Stimulated activated naive B cell treated with anti-CD40 and anti-IgM and Interleukin-4, amounts not matched to agents 10 μg/mL and 1 μg/mL and 100 μg/mL, for 72 hours (primary cell): Measurements from ENCODE around the gene LHFPL3.

Experiments used
- ATAC-seq, 2 donors: fragments of 150-1000 bp; cut with Tn5 transposase; replicated peaks; 2 replicates each; pipeline ENCODE4 v1.10.0; 2021; ENCODE audit warnings: moderate library complexity in 1 of 2
- DNase-seq: peaks from one replicate; pipeline ENCODE4 v3.0.0; 2021
- H3K27ac Mint-ChIP-seq: one replicate; pipeline ENCODE4 v1.8.0; 2022; ENCODE audit warnings: mild to moderate bottlenecking, mixed read lengths
- H3K27me3 Mint-ChIP-seq, 2 donors: one replicate each; pipeline ENCODE4 v1.8.0; 2022; ENCODE audit warnings: mixed read lengths in 2 of 2
- H3K36me3 Mint-ChIP-seq, 2 donors: one replicate each; pipeline ENCODE4 v1.8.0; 2022; ENCODE audit warnings: mixed read lengths in 2 of 2, mild to moderate bottlenecking in 1 of 2
- H3K4me1 Mint-ChIP-seq, 2 donors: one replicate each; pipeline ENCODE4 v1.8.0; 2022; ENCODE audit warnings: mixed read lengths in 2 of 2, mild to moderate bottlenecking in 1 of 2
- H3K4me3 Mint-ChIP-seq, 2 donors: one replicate each; pipeline ENCODE4 v1.8.0; 2022; ENCODE audit warnings: mild to moderate bottlenecking in 2 of 2, mixed read lengths in 2 of 2, moderate library complexity in 1 of 2
- H3K9me3 Mint-ChIP-seq, 2 donors: one replicate each; pipeline ENCODE4 v1.8.0; 2022; ENCODE audit warnings: mixed read lengths in 2 of 2, mild to moderate bottlenecking in 1 of 2

Gene LHFPL3

DNA sequence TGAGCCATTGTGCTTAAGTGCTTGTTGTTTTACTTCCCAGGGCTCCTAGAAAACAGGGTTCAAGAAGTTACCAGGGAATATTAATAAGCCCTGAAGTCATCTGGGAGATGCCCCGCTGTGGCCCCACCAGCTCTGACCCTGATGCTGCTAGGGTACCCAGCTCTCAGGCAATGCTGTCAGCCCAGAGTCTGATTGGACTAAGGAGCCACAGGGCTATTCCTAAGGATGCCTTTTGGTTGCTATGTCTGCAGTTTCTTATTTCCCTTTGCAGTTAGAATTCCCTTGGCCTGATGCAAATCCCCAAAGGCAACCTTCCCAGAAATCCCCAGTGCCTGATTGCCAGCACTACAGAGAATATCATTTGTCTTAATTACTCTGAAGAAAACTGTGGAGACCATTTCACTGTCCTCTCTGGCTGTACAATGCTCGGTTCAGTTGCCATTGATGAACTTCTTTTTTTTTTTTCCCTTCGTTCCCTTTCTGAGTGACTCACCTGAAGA is 448.9 kb downstream of the LHFPL3 start:
- Mint-ChIP-seq H3K4me3 (no peak overlapping the region), H3K9me3 (no peaks in the 10 kb centered on the region), H3K27ac (no peak overlapping the region), H3K36me3 (no peaks in the 10 kb centered on the region), H3K27me3 (peaks cover 3 to 6% of the 10 kb centered on the region in 2 donors), H3K4me1 (no peaks in the 10 kb centered on the region)
- ATAC-seq (no peak), DNase-seq (no peak)

DNA sequence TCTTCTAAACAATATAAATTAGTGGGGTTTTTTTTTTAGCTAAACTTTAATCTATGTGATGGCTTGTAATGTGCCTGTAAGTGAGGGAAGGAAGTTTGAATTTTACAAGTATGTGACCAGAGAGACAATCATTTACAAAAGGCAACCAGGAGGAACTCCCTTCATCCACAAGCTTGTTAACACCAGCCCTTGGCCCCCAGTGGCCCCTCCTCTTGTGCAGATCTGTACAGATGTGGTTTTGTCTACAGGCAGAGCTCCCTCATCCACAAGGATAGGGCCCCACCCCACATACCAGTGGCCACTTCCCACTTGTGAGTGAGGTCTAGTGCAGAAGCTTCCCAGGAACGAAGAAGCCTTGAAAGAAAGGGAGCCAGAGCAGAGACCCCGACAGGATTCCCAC is 451.5 kb downstream of the LHFPL3 start:
- Mint-ChIP-seq H3K27ac (no peak overlapping the region), H3K36me3 (no peaks in the 10 kb centered on the region)

DNA sequence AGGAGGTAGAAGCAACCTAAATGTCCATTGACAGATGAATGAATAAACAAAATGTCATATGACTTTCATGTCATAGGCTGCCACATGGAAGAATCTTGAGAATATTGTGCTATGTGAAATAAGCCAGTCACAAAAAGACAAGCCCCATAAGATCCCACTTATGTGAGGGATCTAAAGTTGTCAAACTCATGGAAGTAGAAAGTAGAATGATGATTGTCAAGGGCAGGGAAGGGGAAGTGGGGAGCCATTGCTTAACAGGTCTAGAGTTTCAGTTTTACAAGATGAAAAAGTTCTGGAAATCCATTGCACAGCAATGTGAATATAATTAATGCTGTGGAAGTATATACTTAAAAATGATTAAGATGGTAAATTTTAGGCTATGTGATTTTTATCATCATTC is 456.3 kb downstream of the LHFPL3 start:
- H3K27ac Mint-ChIP-seq, result no peak overlapping the region
- no peak overlapping the region for H3K4me3 Mint-ChIP-seq
- DNase-seq (no peak), ATAC-seq (no peak)
- H3K9me3 Mint-ChIP-seq, result no peaks in the 10 kb centered on the region
- H3K36me3 Mint-ChIP-seq, result no peaks in the 10 kb centered on the region
- peaks cover 8 to 12% of the 10 kb centered on the region in 2 donors for H3K27me3 Mint-ChIP-seq
- no peaks in the 10 kb centered on the region for H3K4me1 Mint-ChIP-seq

More for the DNA sequence above, 451.5 kb downstream of the LHFPL3 start:
- ATAC-seq (no peak), DNase-seq (no peak)
- no peak overlapping the region for H3K4me3 Mint-ChIP-seq
- H3K27me3 Mint-ChIP-seq, result peaks cover under 1 to 4% of the 10 kb centered on the region in 2 donors
- no peaks in the 10 kb centered on the region for H3K4me1 Mint-ChIP-seq
- H3K9me3 Mint-ChIP-seq, result no peaks in the 10 kb centered on the region

DNA sequence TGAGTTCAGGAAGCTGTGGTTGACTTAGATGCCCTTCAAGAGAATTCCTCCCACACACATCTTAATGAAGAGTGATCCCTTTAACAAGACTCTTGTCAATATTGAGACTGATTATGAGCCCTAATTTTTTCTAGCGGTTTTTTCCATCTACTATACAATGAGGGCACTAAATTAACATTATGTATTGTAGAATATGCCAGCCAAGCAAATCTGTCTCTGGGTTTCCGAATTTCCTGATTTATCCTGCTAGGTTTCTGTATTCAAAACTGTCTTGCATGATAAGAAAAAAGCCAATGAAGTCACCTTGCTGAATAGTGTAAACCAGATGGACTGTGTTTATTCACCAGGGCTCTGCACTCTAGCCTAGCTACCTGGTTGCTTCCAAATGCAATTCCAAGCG is 461.4 kb downstream of the LHFPL3 start:
- no peak overlapping the region for H3K4me3 Mint-ChIP-seq
- no peaks in the 10 kb centered on the region for H3K9me3 Mint-ChIP-seq
- H3K27ac Mint-ChIP-seq, result no peak overlapping the region
- ATAC-seq (no peak), DNase-seq (no peak)
- no peaks in the 10 kb centered on the region for H3K4me1 Mint-ChIP-seq
- peaks cover 23 to 36% of the 10 kb centered on the region in 2 donors for H3K27me3 Mint-ChIP-seq
- no peaks in the 10 kb centered on the region for H3K36me3 Mint-ChIP-seq

DNA sequence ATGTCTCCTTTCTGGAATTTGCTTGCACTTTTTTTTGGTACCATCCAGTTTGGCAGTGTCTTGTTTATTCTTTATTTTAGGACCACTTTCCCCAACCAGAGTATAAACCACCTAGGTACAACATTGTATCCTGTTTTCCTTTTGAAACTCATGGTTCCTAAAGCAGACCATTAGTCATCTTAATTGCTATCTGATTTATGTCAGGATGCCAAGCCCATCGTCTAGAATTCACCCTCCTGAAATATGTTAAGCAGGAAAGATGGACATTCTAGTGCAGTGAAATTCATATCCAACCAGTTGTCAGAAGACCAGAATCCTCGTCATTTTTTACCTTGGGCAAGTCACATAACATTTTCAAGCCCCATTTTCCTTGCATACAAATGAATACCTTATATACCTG is 462.0 kb downstream of the LHFPL3 start:
- no peak for DNase-seq
- ATAC-seq, result no peak
- Mint-ChIP-seq H3K4me1 (no peaks in the 10 kb centered on the region), H3K27ac (no peak overlapping the region), H3K36me3 (no peaks in the 10 kb centered on the region), H3K4me3 (no peak overlapping the region), H3K9me3 (no peaks in the 10 kb centered on the region), H3K27me3 (peaks cover 28 to 35% of the 10 kb centered on the region in 2 donors)

DNA sequence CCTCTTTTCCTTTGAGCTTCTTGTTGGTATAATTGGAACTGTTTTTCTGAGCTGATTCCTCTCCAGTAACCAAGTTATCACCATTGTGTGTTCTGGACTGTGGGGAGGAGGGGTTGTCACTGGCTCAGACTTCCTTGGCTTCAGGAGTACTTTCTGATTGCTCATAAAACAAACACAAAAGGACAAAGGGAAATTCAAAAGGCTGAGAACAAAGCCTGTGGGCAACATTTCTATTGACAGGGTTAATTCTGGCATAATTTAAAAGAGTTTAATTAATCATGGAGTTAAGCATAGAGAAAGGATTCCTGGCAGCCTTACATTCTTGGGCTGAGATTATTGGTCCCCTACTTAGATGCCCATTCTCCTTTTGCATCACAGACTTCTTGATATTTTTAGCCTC is 462.7 kb downstream of the LHFPL3 start:
- H3K4me3 Mint-ChIP-seq, result no peak overlapping the region
- ATAC-seq (no peak), DNase-seq (no peak)
- H3K27ac Mint-ChIP-seq, result no peak overlapping the region
- peaks cover 24 to 35% of the 10 kb centered on the region in 2 donors for H3K27me3 Mint-ChIP-seq
- H3K9me3 Mint-ChIP-seq, result no peaks in the 10 kb centered on the region
- H3K36me3 Mint-ChIP-seq, result no peaks in the 10 kb centered on the region
- H3K4me1 Mint-ChIP-seq, result no peaks in the 10 kb centered on the region

DNA sequence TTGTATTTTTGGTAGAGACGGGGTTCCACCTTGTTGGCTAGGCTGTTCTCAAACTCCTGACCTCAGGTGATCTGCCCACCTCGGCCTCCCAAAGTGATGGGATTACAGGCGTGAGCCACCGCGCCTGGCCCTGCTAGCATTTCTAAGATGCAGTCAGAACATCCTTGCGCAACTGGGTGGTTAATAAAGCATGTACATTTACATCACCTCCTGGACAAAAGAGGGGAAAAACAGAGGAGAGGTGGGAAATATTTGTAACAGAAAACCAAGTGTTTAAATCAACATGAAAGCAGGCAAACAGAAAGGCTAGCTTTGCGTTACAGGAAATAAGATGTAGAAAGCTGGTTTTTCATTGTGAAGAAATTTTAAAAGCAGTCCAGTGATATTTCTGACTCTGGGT is 464.7 kb downstream of the LHFPL3 start:
- Mint-ChIP-seq H3K4me3 (no peak overlapping the region), H3K27ac (no peak overlapping the region), H3K36me3 (no peaks in the 10 kb centered on the region), H3K4me1 (no peaks in the 10 kb centered on the region), H3K9me3 (no peaks in the 10 kb centered on the region), H3K27me3 (peaks cover 28 to 36% of the 10 kb centered on the region in 2 donors)
- no peak for ATAC-seq
- DNase-seq, result no peak

DNA sequence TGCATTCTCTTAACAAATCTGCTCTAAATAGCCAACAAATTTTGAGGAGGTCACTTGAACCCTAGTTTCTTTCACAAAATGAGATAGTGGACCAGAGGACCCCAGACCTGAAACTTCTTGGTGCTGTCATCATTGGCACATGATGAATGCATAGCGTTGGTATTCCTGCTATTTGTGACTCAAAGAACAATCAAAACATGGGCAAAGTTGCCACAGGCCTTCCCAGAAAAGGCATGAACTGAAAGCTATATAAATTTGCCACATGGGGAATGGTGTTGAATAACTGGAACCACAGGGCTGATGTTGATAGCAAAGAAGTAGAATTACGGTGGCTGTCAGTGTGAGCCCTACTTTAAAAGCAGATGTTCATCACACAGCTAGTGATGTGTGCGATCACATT is 465.8 kb downstream of the LHFPL3 start:
- H3K9me3 Mint-ChIP-seq, result no peaks in the 10 kb centered on the region
- H3K27me3 Mint-ChIP-seq, result peaks cover 25 to 36% of the 10 kb centered on the region in 2 donors
- H3K4me3 Mint-ChIP-seq, result no peak overlapping the region
- no peak for ATAC-seq
- H3K4me1 Mint-ChIP-seq, result no peaks in the 10 kb centered on the region
- no peak overlapping the region for H3K27ac Mint-ChIP-seq
- DNase-seq, result no peak
- H3K36me3 Mint-ChIP-seq, result no peaks in the 10 kb centered on the region

DNA sequence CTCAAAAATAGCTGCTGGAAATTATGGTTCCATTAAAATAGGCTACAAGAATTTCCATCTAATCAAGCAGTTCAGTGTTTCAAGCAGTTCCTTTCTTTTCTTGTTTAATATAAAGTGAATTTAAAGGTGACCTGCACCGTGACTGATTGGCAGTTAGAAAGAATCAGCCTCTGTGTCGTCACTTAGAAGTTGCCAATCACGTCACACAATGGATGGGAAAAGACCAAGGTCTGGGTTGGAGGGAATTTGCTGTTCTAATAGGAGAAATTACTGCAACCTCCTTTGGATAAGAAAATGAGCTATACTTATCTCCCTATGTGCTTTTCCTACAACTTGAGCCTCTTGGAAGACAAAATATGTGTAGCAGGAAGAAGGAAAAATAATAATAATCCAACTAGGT is 466.2 kb downstream of the LHFPL3 start:
- Mint-ChIP-seq H3K4me3 (no peak overlapping the region), H3K27me3 (peaks cover 26 to 38% of the 10 kb centered on the region in 2 donors), H3K27ac (no peak overlapping the region), H3K9me3 (no peaks in the 10 kb centered on the region), H3K4me1 (no peaks in the 10 kb centered on the region), H3K36me3 (no peaks in the 10 kb centered on the region)
- no peak for DNase-seq
- no peak for ATAC-seq

DNA sequence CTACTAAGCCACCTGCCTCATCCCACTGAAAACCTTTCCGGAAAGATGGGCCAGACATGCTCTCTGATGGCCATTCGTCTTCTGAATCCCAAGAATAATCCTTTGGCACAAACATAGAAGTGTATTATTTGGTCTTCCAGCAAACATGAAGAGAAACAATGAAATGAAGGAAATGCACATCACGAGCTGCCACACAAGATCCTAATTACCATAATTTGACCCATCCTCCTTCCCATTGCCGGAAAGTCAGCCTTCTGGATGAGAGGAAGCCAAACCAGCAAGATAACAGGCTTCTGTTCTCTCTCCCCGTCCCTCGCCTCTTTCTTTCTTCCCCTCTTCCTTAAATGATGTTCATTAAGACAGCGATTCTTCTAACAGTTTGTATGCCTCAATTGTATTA is 466.7 kb downstream of the LHFPL3 start:
- Mint-ChIP-seq H3K27ac (no peak overlapping the region), H3K9me3 (no peaks in the 10 kb centered on the region), H3K27me3 (peaks cover 27 to 40% of the 10 kb centered on the region in 2 donors), H3K4me1 (no peaks in the 10 kb centered on the region), H3K36me3 (no peaks in the 10 kb centered on the region), H3K4me3 (no peak overlapping the region)
- DNase-seq, result no peak
- ATAC-seq, result no peak

DNA sequence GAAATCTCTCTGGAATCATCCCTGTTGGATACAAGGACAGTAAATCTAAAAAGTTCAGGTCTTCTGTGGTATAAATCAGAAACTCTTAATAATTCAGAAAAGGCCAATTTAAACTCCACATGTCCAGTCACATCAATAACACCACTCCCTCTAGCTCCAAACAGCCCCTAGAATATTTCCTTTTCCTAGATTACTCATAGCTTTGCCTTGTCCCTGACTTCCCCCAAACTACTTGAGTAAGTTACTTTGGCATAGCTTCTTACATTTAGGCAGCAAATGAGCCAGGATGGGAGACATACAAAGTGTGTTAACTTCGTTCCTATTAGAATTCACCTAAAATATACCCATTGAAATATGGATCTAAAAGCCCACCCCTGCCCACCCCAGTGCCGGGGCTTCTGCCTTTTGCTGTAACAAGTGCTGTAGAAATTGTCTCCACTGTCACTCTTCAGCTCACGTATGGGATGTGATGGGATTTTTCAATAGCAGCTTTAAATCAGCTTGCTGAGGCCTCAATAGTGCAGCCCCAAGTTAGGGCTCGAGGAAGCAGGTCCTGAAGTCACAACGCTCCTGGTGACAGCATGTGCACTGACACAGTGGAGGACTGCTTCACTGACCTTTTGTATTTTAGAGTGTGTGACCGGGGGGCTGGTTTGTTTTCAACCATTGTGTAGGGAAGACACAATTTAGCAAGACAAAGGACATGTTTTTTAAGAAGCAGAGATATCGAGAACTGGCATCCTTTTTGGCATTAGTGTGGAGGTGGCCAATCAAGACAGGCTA is 467.4 kb downstream of the LHFPL3 start:
- no peaks in the 10 kb centered on the region for H3K9me3 Mint-ChIP-seq
- H3K4me3 Mint-ChIP-seq, result no peak overlapping the region
- no peak for DNase-seq
- no peaks in the 10 kb centered on the region for H3K36me3 Mint-ChIP-seq
- no peak for ATAC-seq
- H3K27me3 Mint-ChIP-seq, result peaks cover 27 to 40% of the 10 kb centered on the region in 2 donors
- H3K4me1 Mint-ChIP-seq, result no peaks in the 10 kb centered on the region
- no peak overlapping the region for H3K27ac Mint-ChIP-seq

DNA sequence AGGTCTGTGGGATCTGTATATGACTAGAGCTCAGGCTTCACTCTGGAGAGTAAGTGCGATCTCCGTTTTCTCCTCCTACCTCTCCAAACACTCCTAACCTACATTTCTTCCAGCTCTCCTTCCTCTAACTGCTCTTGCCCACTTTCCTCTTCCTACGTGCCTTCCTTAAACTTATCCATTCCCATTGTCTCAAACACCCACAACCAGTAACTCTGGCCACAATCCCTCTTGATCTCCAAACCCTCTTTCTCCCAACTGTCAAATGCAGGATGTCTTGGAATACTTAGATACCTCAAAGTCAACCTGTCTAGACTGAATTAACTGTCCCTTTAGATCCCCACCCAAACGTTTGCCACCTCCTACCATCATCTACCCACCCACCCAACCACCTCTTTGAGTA is 471.9 kb downstream of the LHFPL3 start:
- no peaks in the 10 kb centered on the region for H3K36me3 Mint-ChIP-seq
- H3K27me3 Mint-ChIP-seq, result peaks cover 20 to 29% of the 10 kb centered on the region in 2 donors
- H3K27ac Mint-ChIP-seq, result no peak overlapping the region
- H3K4me3 Mint-ChIP-seq, result no peak overlapping the region
- no peaks in the 10 kb centered on the region for H3K4me1 Mint-ChIP-seq
- no peaks in the 10 kb centered on the region for H3K9me3 Mint-ChIP-seq
- DNase-seq, result no peak
- ATAC-seq, result no peak

DNA sequence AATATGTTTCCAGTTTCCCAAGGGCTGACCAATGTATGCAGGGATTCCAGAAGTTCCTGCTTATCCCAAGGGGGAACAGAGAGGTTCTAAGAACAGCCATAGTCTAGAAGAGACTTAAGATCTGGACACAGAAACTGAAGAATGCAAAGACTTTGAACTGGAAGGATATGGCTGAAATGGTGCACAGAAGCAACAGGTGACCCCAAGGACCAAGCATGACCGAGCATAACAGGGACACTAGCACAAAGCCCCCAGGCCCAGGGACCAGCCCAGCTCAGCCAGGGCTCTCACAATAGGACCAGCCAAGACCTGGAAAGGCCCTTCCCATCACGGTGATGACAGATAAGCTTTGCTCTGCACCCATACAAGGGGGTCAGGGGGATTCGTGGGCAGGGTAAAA is 472.6 kb downstream of the LHFPL3 start:
- DNase-seq (no peak), ATAC-seq (no peak)
- H3K36me3 Mint-ChIP-seq, result no peaks in the 10 kb centered on the region
- H3K27me3 Mint-ChIP-seq, result peaks cover 13 to 26% of the 10 kb centered on the region in 2 donors
- no peaks in the 10 kb centered on the region for H3K9me3 Mint-ChIP-seq
- H3K4me1 Mint-ChIP-seq, result no peaks in the 10 kb centered on the region
- no peak overlapping the region for H3K4me3 Mint-ChIP-seq
- no peak overlapping the region for H3K27ac Mint-ChIP-seq

DNA sequence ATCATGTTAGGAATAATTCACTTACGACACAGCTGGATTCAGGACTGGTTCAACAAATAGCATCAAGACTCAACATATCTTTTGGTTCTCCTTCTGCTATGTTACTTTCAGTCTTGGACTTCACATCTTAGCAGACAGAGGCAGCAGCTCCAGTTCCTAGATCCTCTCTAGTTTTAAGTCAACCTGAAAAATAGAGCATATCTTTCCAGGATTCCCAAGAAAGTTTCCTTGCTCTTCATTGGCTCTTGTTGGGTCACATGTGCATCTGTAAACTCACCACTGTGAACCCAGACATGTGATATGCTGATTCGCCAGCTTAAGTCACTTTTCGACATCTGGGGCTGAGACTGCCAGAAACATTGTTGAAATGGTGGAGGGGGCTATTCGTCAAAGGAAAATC is 475.5 kb downstream of the LHFPL3 start:
- no peak for DNase-seq
- H3K36me3 Mint-ChIP-seq, result no peaks in the 10 kb centered on the region
- no peaks in the 10 kb centered on the region for H3K9me3 Mint-ChIP-seq
- H3K4me1 Mint-ChIP-seq, result no peaks in the 10 kb centered on the region
- H3K27ac Mint-ChIP-seq, result no peak overlapping the region
- no peak overlapping the region for H3K4me3 Mint-ChIP-seq
- H3K27me3 Mint-ChIP-seq, result peaks cover 18 to 33% of the 10 kb centered on the region in 2 donors
- no peak for ATAC-seq

DNA sequence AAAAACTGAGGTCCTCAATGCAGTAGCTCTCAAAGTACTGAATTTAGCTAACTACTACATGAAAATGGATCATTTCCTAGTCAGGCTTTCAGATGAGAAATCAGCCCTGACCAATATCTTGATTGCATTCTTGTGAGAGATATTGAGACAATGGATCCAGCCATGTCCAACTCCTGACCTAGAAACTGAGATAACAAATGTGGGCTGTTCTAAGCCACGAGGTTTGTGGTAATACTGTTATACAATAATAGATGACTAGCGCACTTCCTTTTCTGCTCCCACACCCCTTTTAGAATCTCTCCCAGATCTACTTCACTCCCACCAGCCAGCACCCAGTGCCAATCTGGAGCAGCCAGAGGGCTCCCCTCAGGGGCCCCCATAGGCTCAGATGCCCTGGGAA is 476.3 kb downstream of the LHFPL3 start:
- ATAC-seq (no peak), DNase-seq (no peak)
- no peaks in the 10 kb centered on the region for H3K36me3 Mint-ChIP-seq
- no peaks in the 10 kb centered on the region for H3K4me1 Mint-ChIP-seq
- no peak overlapping the region for H3K27ac Mint-ChIP-seq
- H3K9me3 Mint-ChIP-seq, result no peaks in the 10 kb centered on the region
- H3K4me3 Mint-ChIP-seq, result no peak overlapping the region
- peaks cover 16 to 30% of the 10 kb centered on the region in 2 donors for H3K27me3 Mint-ChIP-seq
